Right kidney (tissue), 9 donors: ENCODE data around the gene C9orf85.
"Not testable (repeated sequence)": the region's sequence is repeated elsewhere in the genome, so short reads cannot be mapped to it uniquely, and the experiment has no call there.

Source experiments
- DNase-seq: peaks from one replicate; pipeline ENCODE4 v3.0.0-alpha.2; 2016
- long read RNA-seq, 8 donors: transcript quantifications; one replicate each; lab custom pipeline, GENCODE V29; 2026

The C9orf85 gene
- long read RNA-seq, donor 1, partial matches to known transcripts = 0 of 2 reads
- long read RNA-seq, donor 1, other reads (novel, unspliced or antisense) = 0 of 2 reads
- long read RNA-seq, donor 2, partial matches to known transcripts = 0 of 3 reads
- long read RNA-seq, donor 2, other reads (novel, unspliced or antisense) = 0 of 3 reads
- long read RNA-seq, donor 3, partial matches to known transcripts = 0 of 1 reads
- long read RNA-seq, donor 3, other reads (novel, unspliced or antisense) = 0 of 1 reads
- long read RNA-seq, donor 4, partial matches to known transcripts = 0 of 3 reads
- long read RNA-seq, donor 4, other reads (novel, unspliced or antisense) = 0 of 3 reads
- long read RNA-seq, donor 5, partial matches to known transcripts = 0 of 5 reads
- long read RNA-seq, donor 5, other reads (novel, unspliced or antisense) = 0 of 5 reads
- long read RNA-seq, donor 6, partial matches to known transcripts = 0 of 2 reads
- long read RNA-seq, donor 6, other reads (novel, unspliced or antisense) = 0 of 2 reads
- long read RNA-seq, donor 7, transcript C9orf85-201 (4 exons, 1,279 nt) = major isoform, 5 of 14 reads
- long read RNA-seq, donor 7, partial matches to known transcripts = 8 of 14 reads
- long read RNA-seq, donor 7, other reads (novel, unspliced or antisense) = 0 of 14 reads
- long read RNA-seq, donor 8, partial matches to known transcripts = 0 of 3 reads
- long read RNA-seq, donor 8, other reads (novel, unspliced or antisense) = 0 of 3 reads

GRCh38 chr9:71911061-71911907 lies at the start of gene C9orf85, which contains the start of gene ABHD17B:
TSS of gene C9orf85 (plus strand) at chr9:71911639. CDS start at chr9:71911735, 96 bp downstream.
TSS of gene ABHD17B (minus strand) at chr9:71911193. CDS start at chr9:71875080, 36,113 bp downstream.
- peak; percentile 99 for DNase-seq

DNA sequence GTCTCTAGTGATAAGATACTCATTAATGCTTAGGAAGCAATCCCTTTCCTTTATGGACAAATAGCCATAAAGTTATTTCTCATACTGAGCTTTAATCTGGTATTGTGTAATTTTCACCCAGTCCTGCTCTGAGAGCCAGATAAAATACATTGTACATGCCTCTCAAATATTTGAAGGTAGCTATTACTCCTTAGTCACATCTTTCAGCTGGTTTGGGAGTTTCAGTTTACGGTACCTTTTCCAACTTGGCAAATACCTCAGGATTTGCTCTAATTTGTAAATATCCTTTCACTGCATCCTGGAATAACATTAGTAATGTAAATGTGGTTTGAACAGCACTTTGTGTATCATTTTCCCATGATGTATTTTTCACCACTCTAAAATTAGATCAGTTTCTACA lies 47.8 kb upstream of the C9orf85 start:
- DNase-seq = no peak

- no peak for DNase-seq
These were observed 36.1 kb upstream of the C9orf85 start for GRCh38 chr9:71875345-71875744.

DNA sequence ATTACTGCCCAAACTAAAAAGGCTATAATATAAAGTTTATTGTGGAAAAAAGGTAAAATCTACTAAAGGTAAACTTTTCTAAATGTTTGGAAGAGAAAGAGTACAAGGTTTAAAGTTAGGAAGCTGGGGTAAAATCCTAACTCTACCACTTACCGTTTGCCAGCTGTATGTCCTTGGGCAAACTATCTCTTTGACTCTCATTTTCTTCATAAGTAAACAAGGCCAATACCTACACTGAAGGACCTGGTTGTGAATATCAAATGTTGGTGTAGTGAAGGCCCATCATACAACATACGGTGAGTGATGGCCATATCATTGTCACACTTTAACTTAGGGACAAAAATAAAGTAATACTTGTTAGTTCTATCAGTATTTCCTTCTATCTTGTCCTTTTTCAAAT lies 35.3 kb upstream of the C9orf85 start:
- no peak for DNase-seq

DNA sequence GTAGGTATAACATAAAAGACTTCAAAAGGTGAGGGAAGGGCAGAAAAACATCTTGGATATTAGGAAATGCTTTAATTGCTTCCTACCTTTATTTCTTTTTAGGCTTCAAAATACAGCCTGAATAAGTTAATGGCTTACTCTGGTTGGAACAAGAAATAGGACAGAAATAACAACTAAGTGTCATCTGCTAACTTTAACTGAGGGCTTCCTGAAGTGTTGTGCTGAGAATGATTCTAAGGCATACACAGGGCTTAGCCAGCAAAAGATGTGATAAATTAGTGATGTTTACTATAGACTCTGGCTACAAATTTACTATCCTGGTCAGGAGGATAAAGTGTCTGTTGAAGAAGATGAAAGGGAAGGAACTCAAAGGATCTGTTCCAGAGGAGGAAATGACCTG lies 34.6 kb upstream of the C9orf85 start:
- DNase-seq = no peak

- DNase-seq = no peak
These were observed 32.8 kb upstream of the C9orf85 start for GRCh38 chr9:71878327-71879274.

DNA sequence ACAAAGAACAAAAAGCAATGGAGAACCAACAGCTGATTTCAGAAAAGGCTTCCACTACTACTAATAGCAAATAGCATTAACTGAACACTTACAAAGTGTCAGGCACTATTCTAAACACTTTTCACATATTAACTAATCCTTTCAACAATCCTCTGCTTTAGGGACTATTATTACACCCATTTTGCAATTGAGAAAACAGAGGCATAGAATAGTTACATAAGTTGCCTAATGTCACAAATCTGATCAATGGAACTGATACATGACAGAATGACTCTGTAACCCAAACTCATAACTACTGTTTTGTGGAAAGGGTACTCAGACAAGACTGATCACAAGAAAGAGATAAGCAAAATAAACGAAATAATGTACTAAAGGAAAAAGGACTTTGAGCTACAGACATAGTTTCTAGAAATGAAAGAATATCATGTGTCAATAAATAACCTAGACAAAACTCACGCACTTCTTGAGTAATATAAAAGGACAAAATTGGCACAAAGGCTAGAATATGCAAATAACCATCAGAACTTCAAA lies 31.7 kb upstream of the C9orf85 start:
- no peak for DNase-seq

DNA sequence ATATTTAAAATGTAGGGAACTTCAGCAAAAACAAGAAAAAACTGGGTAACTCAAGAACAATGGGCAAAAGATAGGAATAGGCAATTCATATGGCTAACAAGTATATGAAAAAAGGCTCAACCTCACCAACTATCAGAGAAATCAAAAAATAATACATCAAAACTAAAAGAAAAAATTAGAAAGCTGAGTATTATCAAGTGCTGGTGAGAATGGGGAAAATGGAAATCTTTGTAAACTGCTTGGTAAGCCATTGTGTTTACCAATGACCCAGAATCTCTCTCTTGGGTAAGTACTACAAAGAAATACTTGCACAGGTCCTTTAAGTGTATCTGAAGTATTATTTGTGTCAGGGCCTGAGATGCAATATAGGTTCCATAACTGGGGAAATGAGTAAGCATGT lies 27.4 kb upstream of the C9orf85 start:
- no peak for DNase-seq

DNA sequence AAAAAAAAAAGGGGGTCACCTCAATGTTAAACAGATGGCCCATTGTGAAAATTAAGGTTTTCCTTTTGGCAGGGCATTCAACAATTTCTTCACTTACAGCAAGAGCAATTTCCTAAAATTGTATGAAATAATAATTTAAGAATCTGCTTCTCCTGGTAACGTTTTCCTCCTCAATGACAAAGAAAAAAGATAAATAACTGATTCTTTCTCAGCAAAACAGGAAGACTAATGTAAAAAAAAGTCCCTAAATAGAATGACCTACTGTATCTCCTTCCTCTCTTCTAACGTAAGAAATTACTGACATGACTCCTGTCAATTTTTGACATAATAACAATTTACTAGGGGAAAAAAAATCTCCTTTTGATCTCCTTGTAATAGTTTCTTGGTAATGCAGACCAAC lies 26.0 kb upstream of the C9orf85 start:
- no peak for DNase-seq

GRCh38 chr9:71886015-71886414 lies 25.4 kb upstream of the C9orf85 start:
- no peak for DNase-seq

- no peak for DNase-seq
These were observed 24.9 kb upstream of the C9orf85 start for GRCh38 chr9:71886541-71886940.

GRCh38 chr9:71887362-71887761 lies 24.1 kb upstream of the C9orf85 start:
- DNase-seq = no peak

DNA sequence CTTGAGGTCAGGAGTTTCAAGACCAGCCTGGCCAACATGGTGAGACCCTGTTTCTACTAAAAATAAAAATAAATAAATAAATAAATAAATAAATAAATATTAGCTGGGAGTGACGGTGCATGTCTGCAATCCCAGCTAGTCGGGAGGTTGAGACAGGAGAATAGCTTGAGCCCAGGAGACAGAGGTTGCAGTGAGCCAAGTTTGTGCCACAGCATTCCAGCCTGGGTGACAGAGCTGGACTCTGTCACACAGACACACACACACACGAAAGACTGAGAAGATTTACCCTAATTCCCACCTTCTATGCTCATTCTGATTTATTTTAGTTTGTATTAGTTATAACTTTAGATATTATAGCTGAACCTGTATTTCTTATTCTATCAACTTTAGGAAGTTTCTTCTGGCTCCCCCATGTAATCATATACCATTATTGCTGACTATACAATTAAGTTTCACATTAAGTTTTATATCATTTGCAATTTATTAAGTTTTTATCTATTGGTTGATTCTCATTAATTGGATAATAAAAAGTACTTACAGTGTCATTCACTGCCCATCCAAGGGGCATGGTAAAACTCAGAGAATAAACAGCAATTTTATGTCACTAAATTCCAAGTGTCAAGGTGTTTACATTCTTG lies 21.3 kb upstream of the C9orf85 start:
- no peak for DNase-seq

- no peak for DNase-seq
These were observed 19.8 kb upstream of the C9orf85 start for GRCh38 chr9:71891557-71892189.

- no peak for DNase-seq
These were observed 16.3 kb upstream of the C9orf85 start for GRCh38 chr9:71895117-71895516.

- no peak for DNase-seq
These were observed 15.5 kb upstream of the C9orf85 start for GRCh38 chr9:71895955-71896354.

GRCh38 chr9:71896761-71897160 lies 14.7 kb upstream of the C9orf85 start:
- no peak for DNase-seq

GRCh38 chr9:71897577-71897976 lies 13.9 kb upstream of the C9orf85 start:
- no peak for DNase-seq

GRCh38 chr9:71898756-71899155 lies 12.7 kb upstream of the C9orf85 start:
- DNase-seq = not testable (repeated sequence)
